Calu3 (cell line): Measurements from ENCODE around the gene CXCL16. TPM values are rescaled to one million over a fixed set of nuclear protein-coding genes. Genes with fewer than 3 reads are reported as not detected.

Experiments
- BruUV-seq: library from RNA; stranded (reverse); fragments of 400-500 nt; replicated peaks from 2 replicates; lab custom pipeline; 2021; lab: Mats Ljungman, UMichigan
- CTCF ChIA-PET: fragments of 300-600 bp; sonication (Branson Sonifier 250); formaldehyde crosslinking; loops from one replicate; lab custom pipeline; 2022; ENCODE audit warnings: antibody characterized with exemption; lab: Charles Lee
- DNase-seq: peaks from one replicate; pipeline ENCODE4 v3.0.0; 2022
- H3K27ac Mint-ChIP-seq: one replicate; pipeline ENCODE4 v1.8.0; 2022; ENCODE audit warnings: mixed read lengths; ENCODE audit not compliant: unreplicated experiment
- H3K27me3 Mint-ChIP-seq: one replicate; pipeline ENCODE4 v1.8.0; 2022; ENCODE audit warnings: mixed read lengths; ENCODE audit not compliant: unreplicated experiment
- H3K36me3 Mint-ChIP-seq: one replicate; pipeline ENCODE4 v1.8.0; 2022; ENCODE audit warnings: mild to moderate bottlenecking, moderate library complexity, mixed read lengths; ENCODE audit not compliant: insufficient read depth, unreplicated experiment
- H3K4me1 Mint-ChIP-seq: one replicate; pipeline ENCODE4 v1.8.0; 2022; ENCODE audit warnings: mild to moderate bottlenecking, low read depth, mixed read lengths; ENCODE audit not compliant: unreplicated experiment
- H3K4me3 Mint-ChIP-seq: one replicate; pipeline ENCODE4 v1.8.0; 2022; ENCODE audit warnings: mild to moderate bottlenecking, low read depth, moderate library complexity, mixed read lengths; ENCODE audit not compliant: unreplicated experiment
- H3K9me3 Mint-ChIP-seq: one replicate; pipeline ENCODE4 v1.8.0; 2022; ENCODE audit warnings: low read depth, mixed read lengths; ENCODE audit not compliant: unreplicated experiment
- intact Hi-C: fragments of 100-400 bp; cut with micrococcal nuclease; formaldehyde crosslinking; loops from one replicate; pipeline ENCODE4 v1.10.0; 2022; ENCODE audit not compliant: unreplicated experiment
- total RNA-seq: library from RNA; stranded (reverse); gene quantifications from 2 replicates; pipeline ENCODE4 v1.2.3, GENCODE V29; 2022
- TF ChIP-seq, protein P1 (sequence below): fragments of 200-600 bp; IDR thresholded peaks from one replicate; pipeline ENCODE4 v1.8.0; 2022; ENCODE audit warnings: antibody characterized with exemption; ENCODE audit not compliant: unreplicated experiment

CXCL16 gene
- total RNA-seq, 1 experiment from 2014 or later, result 73.1 TPM

DNA sequence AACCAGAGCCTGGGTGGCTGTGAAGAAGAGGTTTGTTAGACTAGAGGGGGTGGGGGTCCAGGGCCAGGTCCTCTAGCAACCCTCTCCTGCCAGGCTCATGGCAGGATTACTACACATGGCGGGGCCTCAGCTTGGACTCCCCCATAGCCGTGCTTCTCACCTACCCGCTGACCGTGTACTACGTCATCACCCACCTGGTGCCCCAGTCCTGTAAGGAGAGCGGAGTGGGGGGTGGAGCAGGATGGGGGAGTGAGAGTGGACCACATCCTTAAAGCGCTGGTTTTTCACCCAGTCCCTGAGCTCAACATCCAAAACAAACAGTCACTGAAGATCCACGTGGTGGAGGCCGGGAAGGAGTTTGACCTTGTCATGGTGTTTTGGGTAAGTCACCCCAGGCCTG is 4.2 kb upstream of the CXCL16 start:
- TF ChIP-seq, protein P1, sequence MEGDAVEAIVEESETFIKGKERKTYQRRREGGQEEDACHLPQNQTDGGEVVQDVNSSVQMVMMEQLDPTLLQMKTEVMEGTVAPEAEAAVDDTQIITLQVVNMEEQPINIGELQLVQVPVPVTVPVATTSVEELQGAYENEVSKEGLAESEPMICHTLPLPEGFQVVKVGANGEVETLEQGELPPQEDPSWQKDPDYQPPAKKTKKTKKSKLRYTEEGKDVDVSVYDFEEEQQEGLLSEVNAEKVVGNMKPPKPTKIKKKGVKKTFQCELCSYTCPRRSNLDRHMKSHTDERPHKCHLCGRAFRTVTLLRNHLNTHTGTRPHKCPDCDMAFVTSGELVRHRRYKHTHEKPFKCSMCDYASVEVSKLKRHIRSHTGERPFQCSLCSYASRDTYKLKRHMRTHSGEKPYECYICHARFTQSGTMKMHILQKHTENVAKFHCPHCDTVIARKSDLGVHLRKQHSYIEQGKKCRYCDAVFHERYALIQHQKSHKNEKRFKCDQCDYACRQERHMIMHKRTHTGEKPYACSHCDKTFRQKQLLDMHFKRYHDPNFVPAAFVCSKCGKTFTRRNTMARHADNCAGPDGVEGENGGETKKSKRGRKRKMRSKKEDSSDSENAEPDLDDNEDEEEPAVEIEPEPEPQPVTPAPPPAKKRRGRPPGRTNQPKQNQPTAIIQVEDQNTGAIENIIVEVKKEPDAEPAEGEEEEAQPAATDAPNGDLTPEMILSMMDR, result no peak
- H3K27ac Mint-ChIP-seq, result no peak overlapping the region
- intact Hi-C loops, result no loop called here
- H3K27me3 Mint-ChIP-seq, result peaks cover 12% of the 10 kb centered on the region
- no peak for DNase-seq
- peaks cover 21% of the 10 kb centered on the region for H3K36me3 Mint-ChIP-seq
- H3K9me3 Mint-ChIP-seq, result no peaks in the 10 kb centered on the region
- no peak overlapping the region for H3K4me3 Mint-ChIP-seq
- no TSS peak for BruUV-seq
- H3K4me1 Mint-ChIP-seq, result no peaks in the 10 kb centered on the region
- CTCF ChIA-PET, result interaction anchor here (0.6 kb wide), 1 partner anchor 121 kb away, joined by 4 read pairs; no protein-coding TSS in a partner anchor

DNA sequence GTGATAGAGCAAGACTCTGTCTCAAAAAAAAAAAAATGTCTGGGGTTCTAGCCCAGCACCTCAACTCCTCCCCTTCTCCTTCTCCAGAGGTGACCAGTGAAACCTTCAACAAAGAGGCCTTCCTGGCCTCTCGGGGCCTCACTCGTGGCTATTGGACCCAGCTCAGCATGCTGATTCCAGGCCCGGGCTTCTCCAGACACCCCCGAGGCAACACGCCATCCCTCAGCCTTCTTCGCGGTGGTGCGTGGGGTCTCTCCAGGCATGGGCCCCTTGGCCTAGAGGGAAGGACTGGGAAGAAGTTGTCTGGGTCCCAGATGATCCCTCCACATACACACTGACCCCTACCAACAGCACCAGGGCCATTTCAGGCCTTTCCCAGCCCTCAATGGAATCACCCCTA is 3.5 kb upstream of the CXCL16 start:
- intact Hi-C loops, result no loop called here
- H3K27me3 Mint-ChIP-seq, result peaks cover 5% of the 10 kb centered on the region
- H3K36me3 Mint-ChIP-seq, result peaks cover 28% of the 10 kb centered on the region
- BruUV-seq, result no TSS peak
- no peak overlapping the region for H3K27ac Mint-ChIP-seq
- TF ChIP-seq, protein P1, result no peak
- DNase-seq, result no peak
- H3K9me3 Mint-ChIP-seq, result no peaks in the 10 kb centered on the region
- CTCF ChIA-PET, result no interaction called here
- no peaks in the 10 kb centered on the region for H3K4me1 Mint-ChIP-seq
- H3K4me3 Mint-ChIP-seq, result no peak overlapping the region

GRCh38 chr17:4742629-4743028 is 2.9 kb upstream of the CXCL16 start:
- no peak overlapping the region for H3K27ac Mint-ChIP-seq
- DNase-seq, result no peak
- H3K4me1 Mint-ChIP-seq, result no peaks in the 10 kb centered on the region
- H3K27me3 Mint-ChIP-seq, result no peaks in the 10 kb centered on the region
- H3K9me3 Mint-ChIP-seq, result no peaks in the 10 kb centered on the region
- intact Hi-C loops, result no loop called here
- peaks cover 32% of the 10 kb centered on the region for H3K36me3 Mint-ChIP-seq
- no TSS peak for BruUV-seq
- no peak overlapping the region for H3K4me3 Mint-ChIP-seq
- CTCF ChIA-PET, result no interaction called here
- TF ChIP-seq, protein P1, result no peak

DNA sequence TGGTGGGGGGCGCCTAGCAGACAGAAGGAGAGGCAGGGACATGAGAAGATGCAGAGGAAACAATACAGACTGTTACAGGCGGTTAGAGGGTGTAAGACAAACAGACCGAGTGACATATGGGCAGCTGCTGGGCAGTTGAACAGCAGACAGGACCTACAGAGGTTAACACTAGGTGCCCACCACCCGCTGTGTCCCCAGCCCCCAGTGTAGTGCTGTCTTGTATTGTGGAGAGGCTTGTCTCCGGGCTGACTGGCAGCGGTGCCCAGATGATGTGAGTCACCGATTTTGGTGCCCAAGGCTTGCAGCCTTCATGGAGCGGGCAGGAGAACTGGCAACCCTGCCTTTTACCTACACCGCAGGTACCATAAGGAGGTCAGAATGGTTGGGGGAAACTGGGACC is 2.4 kb upstream of the CXCL16 start:
- H3K27ac Mint-ChIP-seq, result no peak overlapping the region
- TF ChIP-seq, protein P1, result no peak
- no TSS peak for BruUV-seq
- no peaks in the 10 kb centered on the region for H3K4me1 Mint-ChIP-seq
- peaks cover 32% of the 10 kb centered on the region for H3K36me3 Mint-ChIP-seq
- H3K9me3 Mint-ChIP-seq, result no peaks in the 10 kb centered on the region
- intact Hi-C loops, result no loop called here
- no peak overlapping the region for H3K4me3 Mint-ChIP-seq
- H3K27me3 Mint-ChIP-seq, result no peaks in the 10 kb centered on the region
- no peak for DNase-seq
- CTCF ChIA-PET, result no interaction called here
